ENCODE data around the gene ZNF764.

ZNF764 gene

DNA sequence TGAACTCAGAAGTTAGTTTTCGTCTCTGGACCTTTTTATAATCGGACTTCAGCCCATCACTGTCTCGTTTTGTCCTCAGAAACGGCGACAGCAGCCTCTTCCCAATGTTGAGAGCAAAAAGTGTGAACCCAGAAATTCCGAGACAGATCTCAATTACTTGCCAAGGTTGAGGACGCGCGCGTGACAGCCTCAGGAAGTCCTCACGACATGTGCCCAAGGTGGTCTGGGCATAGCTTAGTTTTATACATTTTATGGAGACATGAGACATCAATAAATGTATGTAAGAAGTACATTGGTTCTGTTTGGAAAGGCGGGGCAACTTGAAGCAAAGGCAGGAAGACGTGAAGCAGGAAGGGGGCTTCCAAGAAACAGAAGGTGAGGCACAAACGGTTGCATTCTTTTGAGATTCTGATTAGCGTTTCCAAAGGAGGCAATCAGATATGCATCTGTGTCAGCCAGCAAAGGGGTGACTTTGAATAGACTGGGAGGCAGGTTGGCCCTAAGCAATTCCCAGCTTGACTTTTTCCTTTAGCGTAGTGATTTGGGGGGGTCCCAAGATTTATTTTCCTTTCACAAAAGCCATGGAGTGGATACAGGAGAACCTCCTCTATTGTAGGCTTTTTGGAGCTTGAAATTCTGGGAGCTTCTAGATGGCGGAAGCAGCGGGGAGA is 22.9 kb downstream of the ZNF764 start:
- Histone ChIP-seq H3K9me2 (ENCODE audit: low read depth, low read length) (no peaks in the 10 kb centered on the region), H3K9me3 (ENCODE audit: low read length) (no peaks in the 10 kb centered on the region), H3K79me2 (ENCODE audit: insufficient read depth, low read length) (no peaks in the 10 kb centered on the region), H3F3A (ENCODE audit: insufficient read depth, low read length) (0 out of 2 replicates have a peak, but pooled peaks cover 2% of the 10 kb centered on the region), H2AFZ (ENCODE audit: low read length) (no peak overlapping the region), H3K4me3 (ENCODE audit: low read depth, low read length, poor library complexity, severe bottlenecking) (peak overlapping the region; percentile 73), H3K27me3 (ENCODE audit: insufficient read depth, low read length) (no peaks in the 10 kb centered on the region), H3K9ac (ENCODE audit: low read length) (peak overlapping the region; percentile 94), H3K27ac (ENCODE audit: low read depth, low read length, poor library complexity, severe bottlenecking) (peak overlapping the region; percentile 83), H3K4me2 (ENCODE audit: low read length) (peak overlapping the region; percentile 88), H3K4me1 (ENCODE audit: insufficient read depth, low read length, severe bottlenecking) (peaks cover 31% of the 10 kb centered on the region), H4K20me1 (ENCODE audit: insufficient read depth, low read length) (no peaks in the 10 kb centered on the region), H3K36me3 (ENCODE audit: insufficient read depth, low read length) (peaks cover 13% of the 10 kb centered on the region)
- TF ChIP-seq, protein P1, sequence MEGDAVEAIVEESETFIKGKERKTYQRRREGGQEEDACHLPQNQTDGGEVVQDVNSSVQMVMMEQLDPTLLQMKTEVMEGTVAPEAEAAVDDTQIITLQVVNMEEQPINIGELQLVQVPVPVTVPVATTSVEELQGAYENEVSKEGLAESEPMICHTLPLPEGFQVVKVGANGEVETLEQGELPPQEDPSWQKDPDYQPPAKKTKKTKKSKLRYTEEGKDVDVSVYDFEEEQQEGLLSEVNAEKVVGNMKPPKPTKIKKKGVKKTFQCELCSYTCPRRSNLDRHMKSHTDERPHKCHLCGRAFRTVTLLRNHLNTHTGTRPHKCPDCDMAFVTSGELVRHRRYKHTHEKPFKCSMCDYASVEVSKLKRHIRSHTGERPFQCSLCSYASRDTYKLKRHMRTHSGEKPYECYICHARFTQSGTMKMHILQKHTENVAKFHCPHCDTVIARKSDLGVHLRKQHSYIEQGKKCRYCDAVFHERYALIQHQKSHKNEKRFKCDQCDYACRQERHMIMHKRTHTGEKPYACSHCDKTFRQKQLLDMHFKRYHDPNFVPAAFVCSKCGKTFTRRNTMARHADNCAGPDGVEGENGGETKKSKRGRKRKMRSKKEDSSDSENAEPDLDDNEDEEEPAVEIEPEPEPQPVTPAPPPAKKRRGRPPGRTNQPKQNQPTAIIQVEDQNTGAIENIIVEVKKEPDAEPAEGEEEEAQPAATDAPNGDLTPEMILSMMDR (IDR thresholded peaks at IDR 0.05; ENCODE audit: low read length) = no peak
- TF ChIP-seq EZH2 (IDR thresholded peaks at IDR 0.05; ENCODE audit: borderline replicate concordance, low read length) = no peak

DNA sequence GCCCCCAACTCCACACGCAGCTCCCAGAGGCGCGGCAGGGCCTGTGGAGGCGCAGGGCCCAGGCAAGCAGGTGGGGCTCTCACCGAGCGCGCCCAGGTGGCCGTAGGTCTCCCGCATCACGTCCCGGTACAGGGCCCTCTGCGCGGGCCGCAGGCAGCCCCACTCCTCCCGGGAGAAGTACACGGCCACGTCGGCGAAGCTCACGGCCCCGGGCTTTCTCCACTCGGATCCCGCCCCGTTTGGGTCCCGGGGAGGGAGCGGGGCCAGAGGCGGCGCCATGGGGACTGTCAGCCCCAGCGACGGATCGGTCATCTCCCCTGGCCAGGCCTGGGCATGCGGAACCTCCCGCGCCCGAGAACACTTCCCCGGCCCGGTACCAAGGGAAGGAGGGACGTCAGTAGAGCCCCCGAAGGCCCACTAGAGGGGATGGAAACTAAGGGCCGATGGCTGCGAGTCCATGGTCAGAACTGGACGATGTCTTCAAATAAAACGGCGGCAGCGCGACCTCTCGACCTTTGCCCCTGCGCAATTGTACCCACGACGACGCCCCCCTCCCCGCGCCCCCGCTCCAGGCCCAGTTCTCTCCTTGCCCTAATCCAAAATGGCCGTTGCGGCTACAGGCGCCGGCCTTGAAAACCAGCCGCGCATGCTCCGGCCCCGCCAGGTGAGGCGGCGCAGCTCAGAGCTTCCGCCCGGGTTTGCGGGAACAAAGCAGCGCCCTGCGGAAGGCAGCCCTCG is 23.6 kb downstream of the ZNF764 start, which contains the start of gene ZNF747:
TSS of gene ZNF747 (minus strand) at position 491 of the 738 bp plus-strand sequence. CDS start at position 312, 179 bp downstream.
- H3K36me3 ChIP-seq (ENCODE audit: insufficient read depth, low read length) = peaks cover 13% of the 10 kb centered on the region
- peak within 1 kb of the TSS; percentile 73 for H3K4me3 ChIP-seq (ENCODE audit: low read depth, low read length, poor library complexity, severe bottlenecking)
- no peaks in the 10 kb centered on the region for H3K9me2 ChIP-seq (ENCODE audit: low read depth, low read length)
- H2AFZ ChIP-seq (ENCODE audit: low read length) = no peak within 1 kb of the TSS
- H3K4me2 ChIP-seq (ENCODE audit: low read length) = peak within 1 kb of the TSS; percentile 88
- no peaks in the 10 kb centered on the region for H4K20me1 ChIP-seq (ENCODE audit: insufficient read depth, low read length)
- H3K79me2 ChIP-seq (ENCODE audit: insufficient read depth, low read length) = no peaks in the 10 kb centered on the region
- TF ChIP-seq, protein P1 (IDR thresholded peaks at IDR 0.05; ENCODE audit: low read length) = no peak
- no peak for TF ChIP-seq EZH2 (IDR thresholded peaks at IDR 0.05; ENCODE audit: borderline replicate concordance, low read length)
- no peaks in the 10 kb centered on the region for H3K9me3 ChIP-seq (ENCODE audit: low read length)
- peak within 1 kb of the TSS; percentile 94 for H3K9ac ChIP-seq (ENCODE audit: low read length)
- H3K27me3 ChIP-seq (ENCODE audit: insufficient read depth, low read length) = no peaks in the 10 kb centered on the region
- peak within 1 kb of the TSS; percentile 83 for H3K27ac ChIP-seq (ENCODE audit: low read depth, low read length, poor library complexity, severe bottlenecking)
- 0 out of 2 replicates have a peak, but pooled peaks cover 4% of the 10 kb centered on the region for H3F3A ChIP-seq (ENCODE audit: insufficient read depth, low read length)
- peaks cover 32% of the 10 kb centered on the region for H3K4me1 ChIP-seq (ENCODE audit: insufficient read depth, low read length, severe bottlenecking)

DNA sequence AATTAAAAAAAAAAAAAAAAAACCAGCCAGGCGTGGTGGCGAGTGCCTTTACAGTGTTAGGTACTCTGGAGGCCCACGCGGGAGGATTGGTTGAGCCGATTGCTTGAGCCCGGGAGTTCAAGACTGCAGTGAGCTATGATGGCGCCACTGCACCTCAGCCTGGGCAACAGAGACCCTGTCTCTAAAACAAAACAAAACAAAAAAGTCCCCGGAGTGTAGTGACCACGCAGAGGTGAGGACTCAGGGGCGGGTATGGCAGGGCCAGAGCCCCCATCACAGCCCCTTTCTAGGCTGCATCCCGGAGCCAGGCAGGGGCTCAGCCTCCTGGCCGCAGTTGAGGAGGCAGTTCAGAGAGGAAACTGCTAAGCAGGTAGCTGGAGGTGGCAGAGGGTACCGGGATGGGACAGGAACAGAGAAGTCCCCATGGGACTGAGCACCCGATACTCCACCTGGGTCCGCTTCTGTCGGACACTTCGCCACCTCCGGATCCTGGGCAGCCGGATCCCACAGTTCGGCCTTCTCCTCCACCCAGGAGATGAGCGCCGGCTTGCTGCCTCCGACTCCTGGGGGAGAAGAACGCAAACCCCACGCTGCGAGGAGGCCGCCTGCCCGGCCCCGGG is 24.3 kb downstream of the ZNF764 start:
- Histone ChIP-seq H2AFZ (ENCODE audit: low read length) (no peak overlapping the region), H4K20me1 (ENCODE audit: insufficient read depth, low read length) (no peaks in the 10 kb centered on the region), H3K4me3 (ENCODE audit: low read depth, low read length, poor library complexity, severe bottlenecking) (peak overlapping the region; percentile 73), H3K4me2 (ENCODE audit: low read length) (peak overlapping the region; percentile 88), H3K36me3 (ENCODE audit: insufficient read depth, low read length) (peaks cover 13% of the 10 kb centered on the region), H3F3A (ENCODE audit: insufficient read depth, low read length) (0 out of 2 replicates have a peak, but pooled peaks cover 4% of the 10 kb centered on the region), H3K27me3 (ENCODE audit: insufficient read depth, low read length) (no peaks in the 10 kb centered on the region), H3K4me1 (ENCODE audit: insufficient read depth, low read length, severe bottlenecking) (peaks cover 37% of the 10 kb centered on the region), H3K9me2 (ENCODE audit: low read depth, low read length) (no peaks in the 10 kb centered on the region), H3K9me3 (ENCODE audit: low read length) (no peaks in the 10 kb centered on the region), H3K79me2 (ENCODE audit: insufficient read depth, low read length) (no peaks in the 10 kb centered on the region), H3K27ac (ENCODE audit: low read depth, low read length, poor library complexity, severe bottlenecking) (peak overlapping the region; percentile 83), H3K9ac (ENCODE audit: low read length) (peak overlapping the region; percentile 94)
- TF ChIP-seq EZH2 (IDR thresholded peaks at IDR 0.05; ENCODE audit: borderline replicate concordance, low read length) = no peak
- TF ChIP-seq, protein P1 (IDR thresholded peaks at IDR 0.05; ENCODE audit: low read length) = no peak; the same call in 1 of the 2 replicates

All from OCI-LY1 (cell line).